Midbrain (tissue), 1 donor: ENCODE results near the gene GRIA3.
"Not testable (repeated sequence)": the region's sequence is repeated elsewhere in the genome, so short reads cannot be mapped to it uniquely, and the experiment has no call there.

ENCODE experiments used
- DNase-seq: peaks from one replicate; lab custom pipeline; 2025; lab: John Stamatoyannopoulos, UW

Gene GRIA3

GRCh38 chrX:123272630-123273029, 88.6 kb downstream of the GRIA3 start:
- DNase-seq: no peak

DNA sequence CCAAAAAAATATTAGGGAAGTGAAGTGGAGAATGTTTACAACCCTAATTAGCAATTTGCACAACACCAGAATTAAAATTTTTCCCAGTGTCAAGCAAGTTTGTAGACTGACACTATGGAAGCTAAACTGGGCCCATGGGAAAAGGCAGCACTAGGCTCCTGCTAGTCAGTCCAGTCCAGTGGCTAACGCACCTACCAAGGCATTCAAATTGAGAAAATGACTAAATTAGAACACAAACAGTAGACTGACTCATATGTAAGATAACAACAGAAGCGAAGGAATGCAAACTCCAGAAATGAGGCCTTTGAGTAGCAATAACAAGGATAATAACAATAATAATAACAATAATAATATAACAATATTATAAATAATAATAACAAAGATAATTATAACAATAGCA, 90.7 kb downstream of the GRIA3 start:
- DNase-seq: no peak

DNA sequence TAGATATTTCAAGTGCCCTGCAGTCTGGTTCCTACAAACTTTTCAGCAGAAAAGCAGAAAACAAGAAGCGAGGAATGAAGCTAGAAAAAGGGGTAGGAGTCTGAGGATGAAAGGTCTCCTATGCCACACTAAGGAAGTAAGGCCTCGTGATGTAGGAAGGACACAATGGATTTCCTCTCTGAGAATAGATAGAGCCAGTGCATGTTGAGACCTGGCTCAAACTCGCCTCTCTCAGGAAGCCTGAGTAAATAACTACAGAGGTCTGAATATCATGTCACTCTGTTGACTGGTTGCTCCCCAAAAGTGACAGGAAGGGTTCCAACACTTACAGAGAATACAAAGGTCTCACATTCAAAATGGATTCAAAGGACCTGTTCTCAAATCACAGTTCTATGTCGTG, 93.3 kb downstream of the GRIA3 start:
- no peak for DNase-seq

DNA sequence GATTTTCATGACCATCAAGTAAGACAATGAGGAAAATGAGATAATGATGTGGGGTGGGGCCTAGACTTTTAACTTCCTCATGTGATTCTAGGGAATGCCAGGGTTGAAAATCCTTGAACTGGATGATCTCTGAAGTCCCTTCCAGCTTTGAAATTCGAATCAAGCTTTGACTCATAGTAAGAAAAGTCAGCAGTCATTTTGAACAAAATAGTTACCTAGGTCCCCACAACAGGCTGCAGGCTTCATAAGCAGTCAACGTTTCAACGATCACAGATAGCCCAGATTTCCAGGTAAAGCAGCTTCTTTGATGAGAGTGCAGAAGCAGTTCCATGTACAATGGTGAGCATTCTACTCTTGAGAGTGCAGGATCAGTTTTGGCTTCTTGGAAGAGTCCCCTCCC, 93.7 kb downstream of the GRIA3 start:
- DNase-seq: no peak

DNA sequence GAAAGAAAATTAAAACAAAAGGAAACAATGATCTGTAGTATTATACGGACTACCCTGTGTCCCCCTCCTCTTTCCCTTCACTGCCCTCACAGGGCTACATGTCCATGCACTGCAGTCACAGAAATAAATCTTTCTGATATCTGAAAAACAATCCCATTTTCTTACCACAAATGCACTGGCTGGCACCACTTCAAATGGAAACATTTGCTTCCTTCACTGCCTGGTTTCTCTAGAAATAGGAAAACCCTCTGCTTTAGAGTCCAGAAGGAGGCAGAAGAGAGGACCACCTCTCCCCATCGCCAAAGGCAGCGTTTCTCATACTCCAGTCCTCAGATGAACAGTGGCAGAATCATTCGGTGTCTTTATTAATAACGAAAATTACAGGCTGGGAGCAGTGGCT, 98.2 kb downstream of the GRIA3 start:
- DNase-seq: no peak

GRCh38 chrX:123283407-123283806, 99.3 kb downstream of the GRIA3 start:
- not testable (repeated sequence) for DNase-seq

DNA sequence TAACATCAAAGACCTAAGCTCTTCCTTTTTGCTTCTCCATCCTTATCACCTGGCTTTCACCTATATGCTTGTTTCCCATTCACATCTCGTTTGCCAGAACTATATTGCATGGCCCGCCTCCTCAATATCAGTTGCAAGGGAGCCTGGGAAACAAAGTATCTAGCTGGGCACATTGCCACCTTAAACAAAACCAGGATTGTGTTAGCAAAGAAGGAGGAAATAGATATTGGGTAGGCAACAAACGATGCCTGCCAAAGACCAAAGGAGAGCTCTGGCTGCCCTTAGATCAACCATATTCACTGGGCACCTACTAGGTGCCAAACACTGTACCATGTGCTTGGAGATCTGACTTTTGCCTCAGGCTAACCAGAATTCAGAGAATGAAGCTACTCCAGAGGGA, 107.5 kb downstream of the GRIA3 start:
- DNase-seq: no peak

GRCh38 chrX:123298026-123298425, 113.9 kb downstream of the GRIA3 start:
- DNase-seq: no peak

DNA sequence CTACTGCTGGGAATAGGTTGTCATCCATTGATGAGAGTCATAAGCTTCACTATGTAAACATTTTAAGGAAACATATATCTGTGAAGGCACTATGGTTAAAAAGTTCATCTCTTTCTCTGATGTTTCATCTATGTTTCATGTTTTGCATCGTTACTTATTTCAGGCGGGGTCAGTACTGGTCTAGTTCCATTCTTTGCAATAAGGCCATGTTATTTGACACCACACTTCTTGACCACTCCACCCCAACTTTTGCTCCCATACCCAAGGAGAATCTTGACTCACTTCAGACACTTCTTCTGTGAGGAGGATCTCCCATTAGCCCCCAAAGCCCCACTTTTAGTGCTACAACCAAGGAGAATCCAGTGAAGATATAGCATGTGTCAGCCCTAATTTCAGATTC, 119.4 kb downstream of the GRIA3 start:
- no peak for DNase-seq

DNA sequence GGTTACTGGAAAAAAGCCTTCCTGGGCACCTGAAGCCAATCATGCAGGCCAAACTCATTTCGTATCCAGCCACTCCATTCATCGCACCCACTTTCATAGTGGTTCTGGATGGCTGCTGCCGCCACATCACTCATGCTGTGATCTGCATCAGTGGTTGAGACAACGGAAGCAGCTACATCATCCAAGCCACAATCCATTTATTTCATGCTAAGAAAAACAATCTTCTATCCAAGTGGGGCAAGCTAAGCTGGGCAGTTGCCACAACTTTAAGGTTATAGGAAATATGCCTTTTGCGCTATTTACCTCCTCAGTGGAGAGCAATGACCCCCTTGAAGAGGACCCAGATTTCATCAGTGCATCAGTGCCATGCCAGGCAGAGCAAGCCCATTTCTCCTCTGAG, 124.6 kb downstream of the GRIA3 start:
- DNase-seq: no peak

DNA sequence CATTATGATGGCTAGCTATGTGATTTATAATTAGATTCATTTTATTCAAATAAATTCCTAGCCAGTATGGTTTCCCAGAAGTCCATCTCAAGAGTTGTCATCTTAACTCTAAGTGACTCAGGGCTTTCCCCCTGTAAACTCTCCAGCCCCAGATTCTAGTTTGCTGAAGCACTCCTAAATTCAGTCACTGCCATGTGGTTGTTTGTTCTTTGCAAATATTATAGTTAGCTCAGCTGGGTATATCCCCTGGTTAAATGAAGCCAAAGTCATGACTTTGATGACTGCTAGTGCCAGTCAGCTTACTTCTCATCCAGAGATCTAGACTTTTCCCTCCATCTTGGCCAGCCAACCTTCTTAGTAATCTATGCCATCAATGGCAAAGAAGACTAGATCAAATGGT, 126.0 kb downstream of the GRIA3 start:
- no peak for DNase-seq

- no peak for DNase-seq
Measured at GRCh38 chrX:123311486-123311885, 127.4 kb downstream of the GRIA3 start.

DNA sequence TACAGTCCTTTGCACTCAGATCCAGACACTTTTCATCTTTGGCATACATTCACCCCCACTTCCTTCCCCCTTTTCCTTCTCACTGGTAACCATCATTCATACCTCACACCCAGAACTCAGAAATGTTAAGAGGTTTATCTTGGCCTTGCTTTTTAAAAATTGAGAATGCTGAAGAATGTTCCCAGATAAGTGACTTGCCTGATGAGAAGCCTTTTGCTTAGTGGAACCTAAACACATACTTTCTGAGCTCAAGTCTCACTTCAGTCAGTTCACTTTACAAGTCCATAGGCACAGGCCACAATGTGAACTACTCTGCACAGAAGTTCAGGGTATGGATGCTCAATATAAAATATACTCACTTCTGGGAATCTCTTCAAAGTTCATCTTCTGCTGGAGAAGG, 129.4 kb downstream of the GRIA3 start:
- DNase-seq: no peak

DNA sequence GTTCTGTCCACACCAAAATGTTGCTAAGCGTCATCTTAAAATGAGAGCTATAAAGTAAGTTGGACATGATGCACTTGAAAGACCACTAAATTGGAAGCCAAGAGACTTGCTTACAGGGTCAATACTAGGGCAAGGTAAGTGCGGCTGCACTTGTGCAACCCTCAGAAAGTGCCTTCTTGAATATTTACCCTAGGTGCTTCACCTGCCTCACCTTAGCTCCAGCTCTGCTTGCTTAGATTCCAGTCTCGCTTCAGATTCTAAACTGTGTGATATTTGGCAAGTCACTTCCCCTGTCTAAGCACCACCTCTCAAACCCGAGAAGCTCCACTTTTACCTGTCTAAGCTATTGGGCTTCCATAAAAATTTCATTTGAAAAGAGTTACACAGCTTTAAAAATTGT, 136.5 kb downstream of the GRIA3 start:
- no peak for DNase-seq

DNA sequence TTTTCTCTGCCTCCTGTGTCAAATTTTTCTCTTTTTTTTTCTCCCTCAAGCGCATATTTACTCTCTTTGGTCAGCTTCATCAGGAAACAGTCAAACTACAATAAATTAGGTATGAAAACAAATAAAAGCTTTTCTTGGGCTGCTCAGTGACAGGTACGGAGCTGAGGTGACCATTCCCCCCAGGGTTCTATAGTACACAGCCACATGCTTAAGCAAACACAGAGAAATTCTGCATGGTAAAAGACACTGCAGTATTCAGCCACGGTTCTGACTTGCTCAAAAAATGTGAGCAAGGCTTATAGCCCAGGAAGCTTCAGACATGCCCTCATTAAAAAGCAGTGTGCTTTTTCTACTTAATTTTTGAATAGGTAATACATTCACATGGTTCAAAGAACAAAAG, 138.5 kb downstream of the GRIA3 start:
- DNase-seq: no peak

- DNase-seq: no peak
Measured at GRCh38 chrX:123324625-123325024, 140.5 kb downstream of the GRIA3 start.

GRCh38 chrX:123330229-123330942, 146.3 kb downstream of the GRIA3 start:
- DNase-seq: no peak

GRCh38 chrX:123331349-123331748, 147.3 kb downstream of the GRIA3 start:
- DNase-seq: no peak

- no peak for DNase-seq
Measured at GRCh38 chrX:123331859-123332258, 147.8 kb downstream of the GRIA3 start.

GRCh38 chrX:123336666-123337065, 152.6 kb downstream of the GRIA3 start:
- DNase-seq: no peak

- DNase-seq: no peak
Measured at GRCh38 chrX:123337886-123338639, 154.0 kb downstream of the GRIA3 start.

GRCh38 chrX:123339221-123339905, 155.3 kb downstream of the GRIA3 start:
- DNase-seq: no peak

GRCh38 chrX:123340696-123341095, 156.6 kb downstream of the GRIA3 start:
- DNase-seq: no peak
